Esophagus squamous epithelium (tissue), 4 donors: ENCODE measurements around the gene VSTM5.

Source experiments
- POLR2A ChIP-seq, 4 donors: fragments of 450-650 bp; IDR thresholded peaks; one replicate each; pipeline ENCODE4 v1.6.1; 2017; ENCODE audit warnings: antibody characterized with exemption in 4 of 4, mild to moderate bottlenecking in 4 of 4, moderate library complexity in 3 of 4
- TF ChIP-seq, protein P1 (sequence below), 6 experiments: fragments of 450-650 bp in 4 of 6; fragments of 200-600 bp in 2 of 6; sonication (generic) in 2 of 6; IDR thresholded peaks; one replicate each; pipeline ENCODE4 v1.5.1; 2016 to 2019; ENCODE audit warnings: antibody characterized with exemption in 6 of 6, mild to moderate bottlenecking in 4 of 6, moderate library complexity in 4 of 6

DNA sequence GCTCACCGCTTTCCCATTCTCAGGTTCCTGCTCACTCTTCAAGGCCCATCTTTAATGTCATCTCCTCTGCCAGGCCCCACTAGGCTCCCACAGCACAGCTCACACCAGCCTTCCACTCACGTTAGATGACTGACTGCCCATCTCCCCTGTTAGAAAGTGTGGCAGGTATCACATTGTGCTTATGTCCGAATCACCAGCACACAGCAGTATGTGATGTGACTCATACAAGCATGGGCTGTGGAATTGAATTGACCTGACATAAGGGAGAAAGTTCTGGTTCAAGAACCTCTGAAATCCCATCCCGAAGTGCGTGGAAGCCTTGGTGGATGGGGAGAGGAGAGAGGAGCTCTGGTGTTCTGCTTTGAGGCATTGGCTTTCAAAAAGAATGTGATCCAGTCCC is 6.5 kb downstream of the VSTM5 start:
- TF ChIP-seq, protein P1, sequence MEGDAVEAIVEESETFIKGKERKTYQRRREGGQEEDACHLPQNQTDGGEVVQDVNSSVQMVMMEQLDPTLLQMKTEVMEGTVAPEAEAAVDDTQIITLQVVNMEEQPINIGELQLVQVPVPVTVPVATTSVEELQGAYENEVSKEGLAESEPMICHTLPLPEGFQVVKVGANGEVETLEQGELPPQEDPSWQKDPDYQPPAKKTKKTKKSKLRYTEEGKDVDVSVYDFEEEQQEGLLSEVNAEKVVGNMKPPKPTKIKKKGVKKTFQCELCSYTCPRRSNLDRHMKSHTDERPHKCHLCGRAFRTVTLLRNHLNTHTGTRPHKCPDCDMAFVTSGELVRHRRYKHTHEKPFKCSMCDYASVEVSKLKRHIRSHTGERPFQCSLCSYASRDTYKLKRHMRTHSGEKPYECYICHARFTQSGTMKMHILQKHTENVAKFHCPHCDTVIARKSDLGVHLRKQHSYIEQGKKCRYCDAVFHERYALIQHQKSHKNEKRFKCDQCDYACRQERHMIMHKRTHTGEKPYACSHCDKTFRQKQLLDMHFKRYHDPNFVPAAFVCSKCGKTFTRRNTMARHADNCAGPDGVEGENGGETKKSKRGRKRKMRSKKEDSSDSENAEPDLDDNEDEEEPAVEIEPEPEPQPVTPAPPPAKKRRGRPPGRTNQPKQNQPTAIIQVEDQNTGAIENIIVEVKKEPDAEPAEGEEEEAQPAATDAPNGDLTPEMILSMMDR (IDR thresholded peaks at IDR 0.05), result no peak
- TF ChIP-seq POLR2A (IDR thresholded peaks at IDR 0.05), result no peak
